Activated CD4-positive, alpha-beta memory T cell treated with anti-CD3 and anti-CD28 coated beads, Interleukin-2, amount 10 ng/mL, durations not matched to agents 7 days and 5 days (primary cell): ENCODE results near the gene HBEGF. TPM values are rescaled to one million over a fixed set of nuclear protein-coding genes. Genes with fewer than 3 reads are reported as not detected.

Source experiments
- CTCF ChIA-PET: fragments of 350-600 bp; sonication (Branson Sonifier 250); formaldehyde crosslinking; loops from one replicate; lab custom pipeline; 2021; ENCODE audit warnings: antibody characterized with exemption, inconsistent platforms; lab: Charles Lee
- POLR2A ChIA-PET: fragments of 350-600 bp; sonication (Branson Sonifier 250); formaldehyde crosslinking; loops from one replicate; lab custom pipeline; 2021; ENCODE audit warnings: antibody characterized with exemption; lab: Charles Lee
- DNase-seq: peaks from one replicate; pipeline ENCODE4 v3.0.0-alpha.2; 2020
- H3K27ac Mint-ChIP-seq: one replicate; pipeline ENCODE4 v1.8.0; 2021; ENCODE audit warnings: mild to moderate bottlenecking, mixed read lengths
- H3K27me3 Mint-ChIP-seq: one replicate; pipeline ENCODE4 v1.8.0; 2021; ENCODE audit warnings: mixed read lengths
- H3K36me3 Mint-ChIP-seq: one replicate; pipeline ENCODE4 v1.8.0; 2021; ENCODE audit warnings: low read depth, mixed read lengths
- H3K4me1 Mint-ChIP-seq: one replicate; pipeline ENCODE4 v1.8.0; 2021; ENCODE audit warnings: mixed read lengths
- H3K4me3 Mint-ChIP-seq: one replicate; pipeline ENCODE4 v1.8.0; 2021; ENCODE audit warnings: mild to moderate bottlenecking, mixed read lengths
- H3K9me3 Mint-ChIP-seq: one replicate; pipeline ENCODE4 v1.8.0; 2021; ENCODE audit warnings: mixed read lengths
- total RNA-seq, 2 experiments: library from RNA; stranded (reverse); gene quantifications; one replicate each; pipeline ENCODE4 v1.2.3, GENCODE V29; 2021

The HBEGF gene
- total RNA-seq, 2 experiments from 2014 or later: 67.9 to 69.1 TPM

DNA sequence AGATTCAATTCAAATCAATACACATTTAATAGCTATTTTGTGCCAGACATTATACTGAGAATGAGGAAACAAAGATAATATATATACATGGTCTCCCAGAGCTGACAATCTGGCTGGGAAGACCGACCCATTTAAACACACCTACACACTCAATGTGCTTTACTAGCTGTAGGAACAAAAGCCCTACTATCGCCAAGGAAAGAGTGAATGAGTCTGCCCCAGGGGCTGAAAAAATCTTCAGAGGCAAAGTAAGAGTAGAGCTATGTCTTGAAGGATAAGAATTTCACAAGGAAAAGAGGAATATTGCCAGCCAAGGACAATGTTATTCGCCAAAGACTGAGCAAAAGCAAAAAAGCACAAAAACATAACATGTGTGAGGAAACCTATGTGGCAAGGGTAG, 50.1 kb downstream of the HBEGF start:
- Mint-ChIP-seq H3K4me3 (no peak overlapping the region), H3K27me3 (no peaks in the 10 kb centered on the region), H3K27ac (no peak overlapping the region), H3K9me3 (no peaks in the 10 kb centered on the region), H3K36me3 (peaks cover 49% of the 10 kb centered on the region), H3K4me1 (peaks cover 51% of the 10 kb centered on the region)
- DNase-seq: no peak
- POLR2A ChIA-PET: no interaction called here
- CTCF ChIA-PET: interaction anchor here (1.4 kb wide), 1 partner anchor 56 kb away, joined by 3 read pairs; no protein-coding TSS in a partner anchor

GRCh38 chr5:140295414-140295813, 51.0 kb downstream of the HBEGF start:
- H3K4me1 Mint-ChIP-seq: peaks cover 45% of the 10 kb centered on the region
- POLR2A ChIA-PET: interaction anchor here (0.8 kb wide), 1 partner anchor 51 kb away, joined by 3 read pairs; no protein-coding TSS in a partner anchor
- DNase-seq: no peak
- no peaks in the 10 kb centered on the region for H3K27me3 Mint-ChIP-seq
- no peak overlapping the region for H3K27ac Mint-ChIP-seq
- H3K4me3 Mint-ChIP-seq: no peak overlapping the region
- CTCF ChIA-PET: interaction anchor here (1.1 to 1.4 kb wide), 2 partner anchors 51 to 57 kb away, joined by 3 read pairs; partner anchors contain the start of gene HBEGF
- H3K36me3 Mint-ChIP-seq: peaks cover 53% of the 10 kb centered on the region
- no peaks in the 10 kb centered on the region for H3K9me3 Mint-ChIP-seq

DNA sequence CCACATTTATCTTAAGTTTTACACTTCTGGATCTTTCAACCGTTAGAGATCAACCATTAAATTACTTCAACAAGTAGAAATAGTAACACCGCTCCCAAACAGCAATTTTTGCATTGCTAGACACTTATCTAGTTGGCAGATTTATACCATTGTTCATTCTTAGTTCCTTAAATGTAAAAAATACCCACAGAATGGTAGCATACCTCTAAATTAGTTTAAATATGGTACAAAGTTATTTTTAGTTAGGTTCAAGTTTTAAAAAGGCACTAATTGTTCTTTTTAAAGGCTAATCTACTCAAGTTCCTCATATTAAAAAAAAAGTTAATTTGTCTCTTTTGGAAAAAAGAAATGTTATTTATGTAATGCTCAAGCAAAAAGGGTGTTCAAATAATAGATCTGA, 51.6 kb downstream of the HBEGF start:
- DNase-seq: no peak
- CTCF ChIA-PET: interaction anchor here (1.0 to 1.1 kb wide), 2 partner anchors 50 to 52 kb away, joined by 3 to 5 read pairs; partner anchors contain the start of gene HBEGF
- Mint-ChIP-seq H3K27me3 (no peaks in the 10 kb centered on the region), H3K9me3 (no peaks in the 10 kb centered on the region), H3K4me1 (peaks cover 41% of the 10 kb centered on the region), H3K27ac (no peak overlapping the region), H3K4me3 (no peak overlapping the region), H3K36me3 (peaks cover 50% of the 10 kb centered on the region)
- POLR2A ChIA-PET: interaction anchor here (0.8 to 1.8 kb wide), 2 partner anchors 8 to 50 kb away, joined by 3 to 5 read pairs; partner anchors contain the start of gene PFDN1

- Mint-ChIP-seq H3K36me3 (peaks cover 48% of the 10 kb centered on the region), H3K27ac (no peak overlapping the region), H3K27me3 (no peaks in the 10 kb centered on the region), H3K4me3 (no peak overlapping the region), H3K4me1 (peaks cover 41% of the 10 kb centered on the region), H3K9me3 (no peaks in the 10 kb centered on the region)
- POLR2A ChIA-PET: interaction anchor here (1.8 kb wide), 1 partner anchor 9 kb away, joined by 5 read pairs; the partner anchor contains the start of gene PFDN1
- CTCF ChIA-PET: interaction anchor here (0.7 to 1.0 kb wide), 2 partner anchors 49 to 59 kb away, joined by 3 to 5 read pairs; no protein-coding TSS in a partner anchor
- no peak for DNase-seq
Measured at GRCh38 chr5:140293849-140294100, 52.6 kb downstream of the HBEGF start.

DNA sequence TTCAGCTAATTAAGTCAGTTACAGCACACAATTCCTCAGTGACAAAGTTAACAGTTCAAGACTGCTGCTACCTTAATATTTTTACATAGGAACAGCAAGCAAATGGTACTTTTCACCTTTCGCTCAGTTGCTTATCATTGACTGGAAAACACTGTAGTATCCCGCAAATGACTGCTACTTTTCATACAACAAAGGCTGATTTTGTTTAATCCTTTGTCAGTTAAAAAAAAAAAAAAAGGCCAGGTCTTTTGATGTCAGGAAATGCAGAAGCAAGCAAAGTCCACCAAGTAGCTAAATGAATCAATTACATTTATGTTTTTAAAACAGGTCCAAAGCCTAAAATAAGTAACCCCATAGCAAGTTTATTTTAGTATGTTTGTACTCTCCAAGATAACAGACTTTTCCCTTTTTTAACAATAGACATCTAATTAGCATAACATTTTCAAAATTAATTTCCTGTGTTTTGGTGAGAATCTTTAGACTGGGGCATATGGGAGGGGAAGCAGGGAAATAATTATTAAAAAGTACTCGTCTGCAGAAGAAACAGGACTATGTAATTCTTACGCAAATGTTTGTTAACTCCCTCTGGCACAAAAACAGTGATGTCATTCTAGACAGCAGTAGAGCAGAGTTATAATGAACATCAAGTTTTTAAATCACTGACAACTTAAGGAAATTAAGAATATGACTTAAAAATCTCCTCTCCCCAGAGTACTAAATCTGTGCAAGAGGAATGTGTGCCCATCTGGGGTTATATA, 53.1 kb downstream of the HBEGF start:
- Mint-ChIP-seq H3K4me3 (no peak overlapping the region), H3K27me3 (no peaks in the 10 kb centered on the region), H3K4me1 (peaks cover 40% of the 10 kb centered on the region), H3K27ac (no peak overlapping the region), H3K36me3 (peaks cover 43% of the 10 kb centered on the region), H3K9me3 (no peaks in the 10 kb centered on the region)
- POLR2A ChIA-PET: interaction anchor here (0.6 to 1.8 kb wide), 3 partner anchors 10 to 43 kb away, joined by 3 to 5 read pairs (median 3); partner anchors contain the start of gene PFDN1
- CTCF ChIA-PET: interaction anchor here (0.6 kb wide), 1 partner anchor 49 kb away, joined by 3 read pairs; no protein-coding TSS in a partner anchor
- DNase-seq: no peak

GRCh38 chr5:140292212-140293036, 54.0 kb downstream of the HBEGF start:
- no peak overlapping the region for H3K4me3 Mint-ChIP-seq
- peaks cover 39% of the 10 kb centered on the region for H3K36me3 Mint-ChIP-seq
- no peak overlapping the region for H3K27ac Mint-ChIP-seq
- ChIA-PET CTCF (interaction anchor here (0.6 to 1.2 kb wide), 3 partner anchors 48 to 54 kb away, joined by 3 read pairs; partner anchors contain the start of gene HBEGF), POLR2A (no interaction called here)
- no peak for DNase-seq
- no peaks in the 10 kb centered on the region for H3K9me3 Mint-ChIP-seq
- H3K4me1 Mint-ChIP-seq: peaks cover 37% of the 10 kb centered on the region
- no peaks in the 10 kb centered on the region for H3K27me3 Mint-ChIP-seq

- CTCF ChIA-PET: interaction anchor here (1.1 to 1.2 kb wide), 2 partner anchors 68 to 357 kb away, joined by 3 read pairs; no protein-coding TSS in a partner anchor
- Mint-ChIP-seq H3K27me3 (no peaks in the 10 kb centered on the region), H3K36me3 (peaks cover 16% of the 10 kb centered on the region), H3K27ac (no peak overlapping the region), H3K9me3 (no peaks in the 10 kb centered on the region), H3K4me1 (peaks cover 39% of the 10 kb centered on the region), H3K4me3 (no peak overlapping the region)
- POLR2A ChIA-PET: no interaction called here
- no peak for DNase-seq
Measured at GRCh38 chr5:140287801-140288521, 58.4 kb downstream of the HBEGF start.

GRCh38 chr5:140286424-140286823, 60.0 kb downstream of the HBEGF start:
- no peak for DNase-seq
- H3K27ac Mint-ChIP-seq: no peak overlapping the region
- peaks cover 14% of the 10 kb centered on the region for H3K36me3 Mint-ChIP-seq
- no peaks in the 10 kb centered on the region for H3K27me3 Mint-ChIP-seq
- ChIA-PET POLR2A (no interaction called here), CTCF (interaction anchor here (1.1 kb wide), 1 partner anchor 358 kb away, joined by 3 read pairs; no protein-coding TSS in a partner anchor)
- peaks cover 37% of the 10 kb centered on the region for H3K4me1 Mint-ChIP-seq
- H3K4me3 Mint-ChIP-seq: no peak overlapping the region
- no peaks in the 10 kb centered on the region for H3K9me3 Mint-ChIP-seq

DNA sequence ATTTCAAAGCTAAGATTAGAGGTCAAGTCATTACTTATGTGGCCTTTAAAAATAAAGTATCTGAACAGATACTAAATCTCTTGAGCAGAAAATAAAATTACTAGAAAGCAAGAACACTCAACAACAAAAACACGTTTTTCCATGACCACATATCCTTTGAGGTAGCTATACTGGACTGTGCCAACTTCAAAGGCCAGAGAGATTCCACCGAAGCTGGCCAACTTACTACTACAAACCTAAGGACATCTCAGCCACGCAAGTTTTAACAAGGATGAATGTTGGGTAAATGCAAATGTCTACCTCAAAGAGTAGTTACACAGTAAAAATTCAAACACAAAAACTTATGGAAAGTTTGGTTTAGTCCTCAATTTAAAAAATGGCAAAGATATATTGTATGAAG, 62.4 kb downstream of the HBEGF start:
- H3K27me3 Mint-ChIP-seq: no peaks in the 10 kb centered on the region
- no peak overlapping the region for H3K4me3 Mint-ChIP-seq
- DNase-seq: no peak
- ChIA-PET POLR2A (interaction anchor here (0.8 to 1.2 kb wide), 2 partner anchors 18 to 62 kb away, joined by 3 read pairs; partner anchors contain the start of genes HBEGF and PFDN1), CTCF (no interaction called here)
- H3K36me3 Mint-ChIP-seq: no peaks in the 10 kb centered on the region
- H3K9me3 Mint-ChIP-seq: no peaks in the 10 kb centered on the region
- H3K4me1 Mint-ChIP-seq: peaks cover 31% of the 10 kb centered on the region
- no peak overlapping the region for H3K27ac Mint-ChIP-seq

Other genes starting within 250 kb of the HBEGF start
- 10 to 100 TPM; 14.7 to 15.1 TPM for gene PURA, start 232.5 kb downstream of the HBEGF start, total RNA-seq
- 1 to 10 TPM; 4.8 to 4.9 TPM for gene IGIP, start 220.7 kb downstream of the HBEGF start, total RNA-seq
- 10 to 100 TPM; 20.1 to 22.3 TPM for gene CYSTM1, start 171.4 kb downstream of the HBEGF start, total RNA-seq
- gene PFDN1, start 43.5 kb downstream of the HBEGF start, total RNA-seq: 10 to 100 TPM; 52.3 to 55.8 TPM
- under 1 TPM; 0.43 to 0.78 TPM for gene SLC4A9, start 13.6 kb upstream of the HBEGF start, total RNA-seq
- 100 to 1,000 TPM; 109 to 122 TPM for gene ANKHD1, start 55.2 kb upstream of the HBEGF start, total RNA-seq
- gene EIF4EBP3, start 201.1 kb upstream of the HBEGF start, total RNA-seq: 10 to 100 TPM in 1 of 2 experiments, 1 to 10 TPM in 1; 8.0 to 11.6 TPM
- 10 to 100 TPM; 37.4 to 38.3 TPM for gene SRA1, start 210.9 kb upstream of the HBEGF start, total RNA-seq
- gene APBB3, start 218.0 kb upstream of the HBEGF start, total RNA-seq: 10 to 100 TPM; 23.7 to 27.5 TPM
- 10 to 100 TPM; 78.9 to 82.1 TPM for gene SLC35A4, start 218.2 kb upstream of the HBEGF start, total RNA-seq